GM12878 (cell line): Measurements from ENCODE around the gene PON1. TPM values are rescaled to one million over a fixed set of nuclear protein-coding genes. Genes with fewer than 3 reads are reported as not detected.

ENCODE experiments used
- ATAC-seq: fragments of 200-7000 bp; cut with Tn5 transposase; 3 replicates; pipeline ENCODE4 v1.9.1; 2020; ENCODE audit warnings: mild to moderate bottlenecking, moderate library complexity
- BruUV-seq: library from RNA; stranded (reverse); fragments of 400-500 nt; replicated peaks from 2 replicates; lab custom pipeline; 2021; lab: Mats Ljungman, UMichigan
- CTCF ChIA-PET: fragments of 300-600 bp; sonication (Branson Sonifier 250); formaldehyde crosslinking; extraction: SDS; loops from one replicate; lab custom pipeline; 2021; ENCODE audit warnings: inconsistent platforms; lab: Yijun Ruan, JAX
- POLR2A ChIA-PET: fragments of 350-600 bp; formaldehyde crosslinking; extraction: SDS; loops from one replicate; lab custom pipeline; 2021; ENCODE audit warnings: inconsistent platforms; lab: Charles Lee
- RAD21 ChIA-PET: fragments of 300-600 bp; sonication (Branson Sonifier 250); formaldehyde crosslinking; loops from one replicate; lab custom pipeline; 2023; ENCODE audit warnings: antibody characterized with exemption; ENCODE audit not compliant: unreplicated experiment; lab: Charles Lee
- SMC1A ChIA-PET: fragments of 300-600 bp; sonication (Branson Sonifier 250); formaldehyde crosslinking; loops from one replicate; lab custom pipeline; 2023; ENCODE audit not compliant: unreplicated experiment, uncharacterized antibody; lab: Charles Lee
- DNase-seq: peaks from one replicate; pipeline ENCODE4 v3.0.0-alpha.2; 2011; ENCODE audit warnings: low read depth, low spot score
- FAIRE-seq: peaks from 3 replicates; lab custom pipeline; 2011; peaks lifted over from hg19 to GRCh38; lab: Jason Lieb, UNC
- H2AFZ ChIP-seq: 2 replicates; pipeline ENCODE4 v1.6.0; 2011; ENCODE audit warnings: low read depth, low read length, control low read depth; ENCODE audit not compliant: control insufficient read depth
- H3K27ac ChIP-seq: 2 replicates; pipeline ENCODE4 v1.5.1; 2011; ENCODE audit warnings: control low read depth; ENCODE audit not compliant: control insufficient read depth, insufficient read depth
- H3K27me3 ChIP-seq, 2 experiments: replicated peaks in 1 of 2; 2 replicates each; pipeline versions ENCODE4 v1.6.0 to v1.6.1; 2011; ENCODE audit warnings: low read length in 1 of 2; ENCODE audit not compliant: control insufficient read depth in 2 of 2, insufficient read depth in 2 of 2
- H3K36me3 ChIP-seq, 2 experiments: 2 replicates each; pipeline ENCODE4 v1.5.1; 2011; ENCODE audit warnings: low read length in 1 of 2; ENCODE audit not compliant: control insufficient read depth in 2 of 2, insufficient read depth in 2 of 2
- H3K4me1 ChIP-seq: 2 replicates; pipeline ENCODE4 v1.6.1; 2011; ENCODE audit warnings: mild to moderate bottlenecking, low read length, moderate library complexity, mixed read lengths; ENCODE audit not compliant: control insufficient read depth, insufficient read depth
- H3K4me2 ChIP-seq: 2 replicates; pipeline ENCODE4 v1.6.0; 2011; ENCODE audit warnings: control low read depth; ENCODE audit not compliant: control insufficient read depth, insufficient read depth
- H3K4me3 ChIP-seq: fragments of 200-600 bp; sonication (generic); 2 replicates; pipeline ENCODE4 v1.5.1; 2016
- H3K79me2 ChIP-seq: 2 replicates; pipeline ENCODE4 v1.6.0; 2011; ENCODE audit warnings: low read length; ENCODE audit not compliant: control insufficient read depth, insufficient read depth
- H3K9ac ChIP-seq: 2 replicates; pipeline ENCODE4 v1.8.0; 2011; ENCODE audit warnings: low read length, control low read depth, mixed read lengths; ENCODE audit not compliant: control insufficient read depth, insufficient read depth
- H3K9me3 ChIP-seq: replicated peaks from 3 replicates; pipeline ENCODE4 v1.5.1; 2011; ENCODE audit warnings: mild to moderate bottlenecking, low read length; ENCODE audit not compliant: control insufficient read depth, insufficient read depth
- H4K20me1 ChIP-seq: 2 replicates; pipeline ENCODE4 v1.6.0; 2011; ENCODE audit not compliant: control insufficient read depth, insufficient read depth
- E2F4 ChIP-seq: IDR thresholded peaks from 2 replicates; pipeline ENCODE4 v1.6.1; 2012; ENCODE audit warnings: low read depth, low read length, improper control_type of control experiment
- ELK1 ChIP-seq: IDR thresholded peaks from 2 replicates; pipeline ENCODE4 v1.6.1; 2012; ENCODE audit warnings: low read depth, low read length, improper control_type of control experiment
- EP300 ChIP-seq, 2 experiments: fragments of 150-350 bp in 1 of 2; IDR thresholded peaks; 2 replicates each; pipeline ENCODE4 v1.6.1; 2011 to 2012; ENCODE audit warnings: low read depth in 2 of 2, low read length in 2 of 2, borderline replicate concordance in 1 of 2, improper control_type of control experiment in 1 of 2, inconsistent platforms in 1 of 2; ENCODE audit not compliant: control insufficient read depth in 1 of 2
- KLF5 ChIP-seq: fragments of 450-650 bp; IDR thresholded peaks from 2 replicates; pipeline ENCODE4 v1.6.1; 2014; ENCODE audit warnings: mild to moderate bottlenecking; ENCODE audit not compliant: partially characterized antibody
- NFXL1 ChIP-seq: fragments of 450-650 bp; IDR thresholded peaks from 2 replicates; pipeline ENCODE4 v1.6.1; 2017; ENCODE audit warnings: antibody characterized with exemption, mild to moderate bottlenecking, borderline replicate concordance
- NR2C2 ChIP-seq: IDR thresholded peaks from 2 replicates; pipeline ENCODE4 v1.6.1; 2011; ENCODE audit warnings: borderline replicate concordance, low read depth; ENCODE audit not compliant: control insufficient read depth, insufficient read length
- NR2F1 ChIP-seq: fragments of 450-650 bp; conservative IDR thresholded peaks from 2 replicates; pipeline ENCODE4 v1.6.1; 2017; ENCODE audit warnings: mild to moderate bottlenecking
- PBX3 ChIP-seq: IDR thresholded peaks from 2 replicates; pipeline ENCODE4 v1.6.1; 2011; ENCODE audit warnings: mild to moderate bottlenecking, low read depth, low read length, moderate library complexity; ENCODE audit not compliant: insufficient replicate concordance
- POLR2AphosphoS5 ChIP-seq: IDR thresholded peaks from 2 replicates; pipeline ENCODE4 v1.6.1; 2011; ENCODE audit warnings: mild to moderate bottlenecking, low read length, inconsistent platforms
- RCOR1 ChIP-seq: conservative IDR thresholded peaks from 2 replicates; pipeline ENCODE4 v1.6.1; 2012; ENCODE audit warnings: low read depth, low read length, improper control_type of control experiment
- SP1 ChIP-seq: IDR thresholded peaks from one replicate; pipeline ENCODE4 v1.6.1; 2011; ENCODE audit warnings: low read depth, low read length
- SUPT20H ChIP-seq: IDR thresholded peaks from 2 replicates; pipeline ENCODE4 v1.6.1; 2011; ENCODE audit warnings: low read depth, mild to moderate bottlenecking, low read length, moderate library complexity, borderline replicate concordance; ENCODE audit not compliant: control insufficient read depth
- SUZ12 ChIP-seq: fragments of 200-600 bp; sonication (generic); IDR thresholded peaks from one replicate; pipeline ENCODE4 v1.6.1; 2018; ENCODE audit warnings: antibody characterized with exemption, mild to moderate bottlenecking; ENCODE audit not compliant: unreplicated experiment
- YBX1 ChIP-seq: fragments of 450-650 bp; IDR thresholded peaks from 2 replicates; pipeline ENCODE4 v1.6.1; 2016; ENCODE audit warnings: antibody characterized with exemption
- ZBTB11 ChIP-seq: fragments of 450-650 bp; formaldehyde crosslinking; IDR thresholded peaks from 2 replicates; pipeline ENCODE4 v1.5.0; 2022; ENCODE audit warnings: mild to moderate bottlenecking, missing genetic modification characterization
- WGBS: methylation state at CpG from one replicate; pipeline ENCODE4 v1.1.6; 2016; ENCODE audit warnings: low lambda C conversion rate; ENCODE audit not compliant: insufficient replicate concordance, insufficient coverage; ENCODE audit errors: missing lambda C conversion rate; 5-methylcytosine and 5-hydroxymethylcytosine counted together
- in situ Hi-C: fragments of 300-500 bp; cut with MboI; formaldehyde crosslinking; loops from 9 replicates; pipeline ENCODE4 v1.14.3; 2018; ENCODE audit warnings: mixed read lengths
- intact Hi-C: fragments of 100-400 bp; cut with micrococcal nuclease; formaldehyde crosslinking; loops from one replicate; pipeline ENCODE4 v1.14.2; 2022; ENCODE audit not compliant: unreplicated experiment
- polyA plus RNA-seq, 11 experiments: library from polyadenylated mRNA; depleted of rRNA in 4 of 11; unstranded in 6 of 11; stranded (reverse) in 5 of 11; fragments of >200 nt; fragmentation: Nextera tagmentation in 4 of 11; fragmentation: Illumina TruSeq in 1 of 11; extraction: Ambion mirVana in 4 of 11; extraction: Trizol in 1 of 11; gene quantifications; 1 replicate in 1 of 11; 2 replicates in 10 of 11; pipeline versions ENCODE4 v1.2.1 to v1.2.3, GENCODE V29; 2011 to 2016; ENCODE audit warnings: inconsistent platforms in 2 of 11, missing spikeins in 2 of 11, low read depth in 1 of 11
- total RNA-seq, 4 experiments: library from RNA; depleted of rRNA in 3 of 4; stranded (reverse); fragments of >200 nt in 3 of 4; fragmentation: Illumina TruSeq in 1 of 4; extraction: Trizol in 1 of 4; gene quantifications; 2 replicates each; pipeline versions ENCODE4 v1.2.1 to v1.2.3, GENCODE V29; 2013 to 2021

The PON1 gene
- total and polyA plus RNA-seq, 10 of the 15 experiments (the other 5 are each of a cell fraction or from before 2014, with no cell fraction given) = 0.10 to 0.26 (median 0.23) TPM; not detected in 4

- no peak overlapping the region for H3K4me3 ChIP-seq
- RAD21 ChIA-PET = interaction anchor here (0.6 to 2.0 kb wide), 2 partner anchors 13 to 209 kb away, joined by 3 to 8 read pairs; no protein-coding TSS in a partner anchor
- no peaks in the 10 kb centered on the region for H3K36me3 ChIP-seq
- no peak for DNase-seq
- POLR2A ChIA-PET = interaction anchor here (0.6 kb wide), 1 partner anchor 18 kb away, joined by 5 read pairs; no protein-coding TSS in a partner anchor
- H2AFZ ChIP-seq = no peak overlapping the region
- BruUV-seq = no TSS peak
- H3K4me1 ChIP-seq = no peaks in the 10 kb centered on the region
- intact Hi-C loops (loop anchor here (5.0 kb wide), 1 partner anchor 160 kb away; no protein-coding TSS in a partner anchor), in situ Hi-C loops (no loop called here)
- SMC1A ChIA-PET = interaction anchor here (0.6 to 1.9 kb wide), 9 partner anchors 9 to 1246 kb away, joined by 3 to 9 read pairs (median 3); no protein-coding TSS in a partner anchor
- H3K9me3 ChIP-seq = no peaks in the 10 kb centered on the region
- H3K27me3 ChIP-seq = no peaks in the 10 kb centered on the region
- no peaks in the 10 kb centered on the region for H3K79me2 ChIP-seq
- no peak overlapping the region for H3K9ac ChIP-seq
- CTCF ChIA-PET = no interaction called here
- H3K27ac ChIP-seq = no peak overlapping the region
- H3K4me2 ChIP-seq = no peak overlapping the region
- FAIRE-seq = no peak
- TF ChIP-seq SUZ12 (no peak), SUPT20H (no peak), EP300 (IDR thresholded peaks at IDR 0.05; ENCODE audit: borderline replicate concordance in 1 of 2, control insufficient read depth in 1 of 2, low read depth in 2 of 2, low read length in 2 of 2) (no peak), NFXL1 (no peak), PBX3 (no peak), RCOR1 (no peak), E2F4 (no peak), POLR2AphosphoS5 (no peak), ZBTB11 (no peak), KLF5 (no peak), NR2C2 (no peak), NR2F1 (no peak), SP1 (no peak), YBX1 (no peak), ELK1 (no peak)
- no peaks in the 10 kb centered on the region for H4K20me1 ChIP-seq
- WGBS = 41% methylated on average over 2 of the region's 2 CpGs
- no peak for ATAC-seq
Observed at GRCh38 chr7:95317546-95317945, 6.8 kb downstream of the PON1 start.
